Mesenchymal stem cell (in vitro differentiated cells and primary cell): Measurements from ENCODE around the gene PDE12.

Experiments
- DNase-seq: peaks from one replicate; pipeline ENCODE4 v3.0.0-alpha.2; 2013
- H2AFZ ChIP-seq: one replicate; pipeline ENCODE4 v1.6.1; 2013; ENCODE audit warnings: low read depth, mild to moderate bottlenecking, control low read depth, inconsistent platforms, low read length, moderate library complexity
- H2AK5ac ChIP-seq: 2 replicates; pipeline ENCODE4 v1.6.1; 2013; ENCODE audit warnings: low read length, moderate library complexity, mild to moderate bottlenecking, inconsistent platforms; ENCODE audit not compliant: severe bottlenecking
- H2BK120ac ChIP-seq: one replicate; pipeline ENCODE4 v1.6.1; 2013; ENCODE audit warnings: low read depth, mild to moderate bottlenecking, inconsistent platforms, low read length, moderate library complexity
- H2BK12ac ChIP-seq, 2 experiments: one replicate each; pipeline ENCODE4 v1.6.1; 2013; ENCODE audit warnings: inconsistent platforms in 2 of 2, low read length in 2 of 2, mild to moderate bottlenecking in 2 of 2, moderate library complexity in 2 of 2, control low read depth in 1 of 2
- H2BK15ac ChIP-seq: one replicate; pipeline ENCODE4 v1.6.1; 2013; ENCODE audit warnings: mild to moderate bottlenecking, low read depth, inconsistent platforms; ENCODE audit not compliant: poor library complexity, severe bottlenecking
- H2BK5ac ChIP-seq: 2 replicates; pipeline ENCODE4 v1.6.1; 2013; ENCODE audit warnings: low read depth, mild to moderate bottlenecking, low read length, control low read depth, inconsistent platforms; ENCODE audit not compliant: poor library complexity, severe bottlenecking
- H3K14ac ChIP-seq, 2 experiments: one replicate each; pipeline ENCODE4 v1.6.1; 2013; ENCODE audit warnings: inconsistent platforms in 2 of 2, low read length in 2 of 2, control low read depth in 1 of 2, mild to moderate bottlenecking in 1 of 2, moderate library complexity in 1 of 2
- H3K18ac ChIP-seq, 2 experiments: one replicate each; pipeline ENCODE4 v1.6.1; 2013; ENCODE audit warnings: inconsistent platforms in 2 of 2, low read length in 2 of 2, control low read depth in 1 of 2, low read depth in 1 of 2, mild to moderate bottlenecking in 1 of 2
- H3K23ac ChIP-seq, 2 experiments: one replicate each; pipeline ENCODE4 v1.6.1; 2013; ENCODE audit warnings: inconsistent platforms in 2 of 2, low read length in 2 of 2, mild to moderate bottlenecking in 2 of 2, moderate library complexity in 2 of 2, control low read depth in 1 of 2
- H3K27ac ChIP-seq: 2 replicates; pipeline ENCODE4 v1.5.1; 2013; ENCODE audit warnings: mild to moderate bottlenecking, moderate library complexity, low read length, control low read depth, inconsistent platforms; ENCODE audit not compliant: poor library complexity, severe bottlenecking
- H3K27me3 ChIP-seq, 2 experiments: 2 replicates each; pipeline versions ENCODE4 v1.6.1 to v1.7.0; 2013; ENCODE audit warnings: low read length in 2 of 2, mild to moderate bottlenecking in 2 of 2, moderate library complexity in 2 of 2, control low read depth in 1 of 2, inconsistent platforms in 1 of 2; ENCODE audit not compliant: control insufficient read depth in 1 of 2, insufficient read depth in 1 of 2
- H3K36me3 ChIP-seq, 2 experiments: 2 replicates each; pipeline versions ENCODE4 v1.6.1 to v1.7.0; 2013; ENCODE audit warnings: low read length in 2 of 2, control low read depth in 1 of 2, inconsistent platforms in 1 of 2, low read depth in 1 of 2, mild to moderate bottlenecking in 1 of 2; ENCODE audit not compliant: insufficient read depth in 2 of 2, control insufficient read depth in 1 of 2
- H3K4ac ChIP-seq, 2 experiments: one replicate each; pipeline ENCODE4 v1.6.1; 2013; ENCODE audit warnings: inconsistent platforms in 2 of 2, low read length in 2 of 2, mild to moderate bottlenecking in 2 of 2, moderate library complexity in 2 of 2, control low read depth in 1 of 2, low read depth in 1 of 2
- H3K4me1 ChIP-seq: 2 replicates; pipeline ENCODE4 v1.6.1; 2013; ENCODE audit warnings: low read depth, low read length, control low read depth; ENCODE audit not compliant: control insufficient read depth, insufficient read depth
- H3K4me2 ChIP-seq: 2 replicates; pipeline ENCODE4 v1.6.1; 2013; ENCODE audit warnings: low read length, mild to moderate bottlenecking, inconsistent platforms; ENCODE audit not compliant: poor library complexity, severe bottlenecking
- H3K4me3 ChIP-seq, 2 experiments: 2 replicates each; pipeline versions ENCODE4 v1.5.1 to v1.7.0; 2013; ENCODE audit warnings: low read length in 2 of 2, mild to moderate bottlenecking in 2 of 2, control low read depth in 1 of 2, low read depth in 1 of 2; ENCODE audit not compliant: insufficient read depth in 1 of 2
- H3K79me1 ChIP-seq: replicated peaks from 2 replicates; pipeline ENCODE4 v1.6.1; 2013; ENCODE audit warnings: mild to moderate bottlenecking, control low read depth, low read length, inconsistent platforms; ENCODE audit not compliant: poor library complexity, severe bottlenecking
- H3K9ac ChIP-seq: 2 replicates; pipeline ENCODE4 v1.7.0; 2013; ENCODE audit warnings: mild to moderate bottlenecking, low read length, moderate library complexity
- H3K9me3 ChIP-seq: 2 replicates; pipeline ENCODE4 v1.7.0; 2013; ENCODE audit warnings: mild to moderate bottlenecking, low read length; ENCODE audit not compliant: control insufficient read depth
- H4K8ac ChIP-seq: one replicate; pipeline ENCODE4 v1.6.1; 2013; ENCODE audit warnings: inconsistent platforms, mild to moderate bottlenecking, low read length, moderate library complexity
- H4K91ac ChIP-seq: one replicate; pipeline ENCODE4 v1.6.1; 2013; ENCODE audit warnings: mild to moderate bottlenecking, low read length, inconsistent platforms
- WGBS: methylation state at CpG from one replicate; pipeline ENCODE4 v1.1.7; 2013; ENCODE audit warnings: mixed read lengths; 5-methylcytosine and 5-hydroxymethylcytosine counted together

PDE12 gene

DNA sequence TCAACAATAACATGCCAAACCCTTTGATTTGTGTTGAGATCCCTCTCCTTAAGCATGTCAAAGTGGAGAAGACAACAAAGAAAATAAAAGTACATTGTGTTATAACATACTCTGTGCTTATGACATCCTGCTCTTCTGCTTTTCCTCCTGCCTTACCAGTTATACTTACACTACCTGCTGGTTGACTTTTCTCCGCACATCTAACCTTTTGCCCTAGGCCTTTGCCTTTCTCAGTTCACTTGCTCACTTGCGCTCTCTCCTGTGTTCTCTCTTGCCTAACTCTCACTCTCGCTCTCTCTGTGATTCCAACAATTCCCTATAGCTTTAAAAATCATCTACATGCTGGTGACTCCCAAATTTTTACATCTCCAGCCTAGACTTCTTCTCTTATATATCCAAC is 17.6 kb upstream of the PDE12 start:
- Histone ChIP-seq H3K4me1 (no peaks in the 10 kb centered on the region), H3K4me3 (no peak overlapping the region), H3K36me3 (no peaks in the 10 kb centered on the region), H3K18ac (no peak overlapping the region), H2BK12ac (no peak overlapping the region), H2AK5ac (no peak overlapping the region), H2AFZ (no peak overlapping the region), H3K27me3 (no peaks in the 10 kb centered on the region), H2BK5ac (no peak overlapping the region), H3K4me2 (no peak overlapping the region), H4K8ac (no peak overlapping the region), H3K9me3 (peaks cover 4% of the 10 kb centered on the region), H3K4ac (no peak overlapping the region), H3K27ac (no peak overlapping the region), H4K91ac (no peak overlapping the region), H3K79me1 (no peaks in the 10 kb centered on the region), H3K23ac (no peak overlapping the region), H2BK15ac (no peak overlapping the region), H3K14ac (no peak overlapping the region), H2BK120ac (no peak overlapping the region), H3K9ac (no peak overlapping the region)
- no peak for DNase-seq
- 94% methylated on average over 3 of the region's 3 CpGs for WGBS

- no peak within 1 kb of the TSS for H2BK5ac ChIP-seq
- H3K23ac ChIP-seq, result peak within 1 kb of the TSS in 1 of 2 experiments; percentile 40
- H2BK120ac ChIP-seq, result no peak within 1 kb of the TSS
- H2AFZ ChIP-seq, result peak within 1 kb of the TSS; percentile 72
- H3K9ac ChIP-seq, result peak within 1 kb of the TSS; percentile 81
- H3K4me2 ChIP-seq, result peak within 1 kb of the TSS; percentile 99
- H3K18ac ChIP-seq, result peak within 1 kb of the TSS in 1 of 2 experiments; percentile 48
- H3K9me3 ChIP-seq, result no peaks in the 10 kb centered on the region
- no peak within 1 kb of the TSS for H2BK12ac ChIP-seq
- H3K4ac ChIP-seq, result no peak within 1 kb of the TSS
- H3K36me3 ChIP-seq, result no peaks in the 10 kb centered on the region
- peak within 1 kb of the TSS in 1 of 2 experiments; percentile 55 for H3K14ac ChIP-seq
- no peak within 1 kb of the TSS for H2AK5ac ChIP-seq
- H2BK15ac ChIP-seq, result no peak within 1 kb of the TSS
- H4K8ac ChIP-seq, result peak within 1 kb of the TSS; percentile 42
- no peak within 1 kb of the TSS for H3K27ac ChIP-seq
- no peaks in the 10 kb centered on the region for H3K79me1 ChIP-seq
- peak within 1 kb of the TSS; percentile 36 for H4K91ac ChIP-seq
- H3K4me3 ChIP-seq, result peak within 1 kb of the TSS; percentile 39 to 67
- 1% methylated on average over 15 of the region's 20 CpGs for WGBS
- no peaks in the 10 kb centered on the region for H3K27me3 ChIP-seq
- H3K4me1 ChIP-seq, result peaks cover 3% of the 10 kb centered on the region
- DNase-seq, result peak; percentile 61
Measured at GRCh38 chr3:57544181-57545125, 11.6 kb upstream of the PDE12 start, which contains the start of gene DNAH12. Gene DNAH12 (minus strand): TSS chr3:57544344. CDS start chr3:57542870, 1,474 bp downstream.

DNA sequence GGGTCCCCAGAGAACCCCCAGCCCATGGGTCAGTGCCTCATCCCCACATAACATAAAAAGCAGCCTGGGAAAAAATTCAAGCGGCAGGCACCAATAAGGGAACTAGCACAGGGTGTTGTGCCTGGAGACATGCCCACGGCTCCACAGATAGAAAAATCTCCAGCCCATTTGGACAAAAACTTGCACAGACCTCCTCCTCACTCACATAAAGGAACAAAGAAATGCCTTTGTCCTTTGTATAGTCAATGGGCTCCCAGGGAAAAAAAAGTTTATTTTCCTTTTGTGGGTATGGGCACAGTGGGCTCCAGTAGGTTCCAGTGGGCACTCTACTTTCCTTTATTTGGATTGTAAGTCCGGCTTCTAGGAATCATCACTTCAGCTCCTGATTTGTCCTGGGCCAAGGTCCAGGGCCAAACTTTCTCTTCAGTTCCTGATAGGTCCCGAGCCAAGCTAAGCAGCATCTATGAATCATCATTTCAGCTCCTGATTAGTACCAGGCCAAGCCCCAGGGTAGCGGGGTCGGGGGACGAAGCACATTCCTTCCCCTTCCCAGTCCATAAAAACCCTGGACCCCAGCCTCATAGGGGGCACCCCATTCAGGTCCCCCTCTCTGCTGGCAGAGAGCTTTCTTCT is 10.3 kb upstream of the PDE12 start:
- no peak overlapping the region for H3K4ac ChIP-seq
- no peak for DNase-seq
- H3K36me3 ChIP-seq, result no peaks in the 10 kb centered on the region
- H3K18ac ChIP-seq, result no peak overlapping the region
- H3K9ac ChIP-seq, result no peak overlapping the region
- no peak overlapping the region for H2AK5ac ChIP-seq
- no peak overlapping the region for H2BK5ac ChIP-seq
- no peaks in the 10 kb centered on the region for H3K27me3 ChIP-seq
- H3K9me3 ChIP-seq, result no peaks in the 10 kb centered on the region
- no peak overlapping the region for H3K23ac ChIP-seq
- no peak overlapping the region for H2BK120ac ChIP-seq
- H3K4me3 ChIP-seq, result no peak overlapping the region
- H3K27ac ChIP-seq, result no peak overlapping the region
- H4K91ac ChIP-seq, result no peak overlapping the region
- H3K79me1 ChIP-seq, result no peaks in the 10 kb centered on the region
- H4K8ac ChIP-seq, result no peak overlapping the region
- peaks cover 3% of the 10 kb centered on the region for H3K4me1 ChIP-seq
- H3K4me2 ChIP-seq, result no peak overlapping the region
- 91% methylated on average over 7 of the region's 7 CpGs for whole genome bisulfite sequencing
- H2BK15ac ChIP-seq, result no peak overlapping the region
- H2BK12ac ChIP-seq, result no peak overlapping the region
- H2AFZ ChIP-seq, result no peak overlapping the region
- H3K14ac ChIP-seq, result no peak overlapping the region

GRCh38 chr3:57546616-57547015 is 9.5 kb upstream of the PDE12 start:
- H3K14ac ChIP-seq, result no peak overlapping the region
- H3K4me3 ChIP-seq, result no peak overlapping the region
- no peak overlapping the region for H2AK5ac ChIP-seq
- H3K18ac ChIP-seq, result no peak overlapping the region
- H2BK120ac ChIP-seq, result no peak overlapping the region
- H2BK12ac ChIP-seq, result no peak overlapping the region
- no peaks in the 10 kb centered on the region for H3K9me3 ChIP-seq
- H2BK5ac ChIP-seq, result no peak overlapping the region
- no peak overlapping the region for H3K9ac ChIP-seq
- H3K4ac ChIP-seq, result no peak overlapping the region
- no peak overlapping the region for H3K27ac ChIP-seq
- no peak overlapping the region for H3K4me2 ChIP-seq
- H2BK15ac ChIP-seq, result no peak overlapping the region
- no peak overlapping the region for H3K23ac ChIP-seq
- peaks cover 3% of the 10 kb centered on the region for H3K4me1 ChIP-seq
- WGBS, result 78% methylated on average over 1 of the region's 1 CpG
- no peak overlapping the region for H2AFZ ChIP-seq
- no peak overlapping the region for H4K91ac ChIP-seq
- no peaks in the 10 kb centered on the region for H3K36me3 ChIP-seq
- H4K8ac ChIP-seq, result no peak overlapping the region
- DNase-seq, result no peak
- no peaks in the 10 kb centered on the region for H3K79me1 ChIP-seq
- H3K27me3 ChIP-seq, result no peaks in the 10 kb centered on the region
